KMS-11 (cell line): Measurements from ENCODE around the gene PRR29.

Experiments
- H2AFZ ChIP-seq: fragments of 200-600 bp; sonication (generic); 2 replicates; pipeline ENCODE4 v1.6.1; 2016; ENCODE audit warnings: antibody characterized with exemption, mixed run types, low read depth
- H3K27ac ChIP-seq: fragments of 200-600 bp; sonication (generic); 2 replicates; pipeline ENCODE4 v1.6.1; 2016; ENCODE audit warnings: mild to moderate bottlenecking, mixed run types
- H3K27me3 ChIP-seq: fragments of 200-600 bp; sonication (generic); 2 replicates; pipeline ENCODE4 v1.6.1; 2017; ENCODE audit warnings: mild to moderate bottlenecking, low read depth, mixed run types, moderate library complexity; ENCODE audit not compliant: insufficient read depth
- H3K36me3 ChIP-seq: fragments of 200-600 bp; sonication (generic); 2 replicates; pipeline ENCODE4 v1.6.1; 2017; ENCODE audit warnings: mild to moderate bottlenecking, mixed run types; ENCODE audit not compliant: insufficient read depth
- H3K4me1 ChIP-seq: fragments of 200-600 bp; sonication (generic); 2 replicates; pipeline ENCODE4 v1.6.1; 2016; ENCODE audit warnings: mild to moderate bottlenecking, low read depth, mixed run types; ENCODE audit not compliant: poor library complexity, severe bottlenecking
- H3K4me2 ChIP-seq: fragments of 200-600 bp; sonication (generic); 2 replicates; pipeline ENCODE4 v1.7.0; 2016; ENCODE audit warnings: mild to moderate bottlenecking, mixed run types
- H3K4me3 ChIP-seq: fragments of 200-600 bp; sonication (generic); IDR thresholded peaks from 2 replicates; pipeline ENCODE4 v1.6.1; 2017; ENCODE audit warnings: low read depth, low read length, mixed read lengths; ENCODE audit not compliant: insufficient read depth
- H3K79me2 ChIP-seq: fragments of 200-600 bp; sonication (generic); 2 replicates; pipeline ENCODE4 v1.6.1; 2016; ENCODE audit warnings: low read depth, mixed run types; ENCODE audit not compliant: insufficient read depth
- H3K9ac ChIP-seq: fragments of 200-600 bp; sonication (generic); 2 replicates; pipeline ENCODE4 v1.6.1; 2016; ENCODE audit warnings: mild to moderate bottlenecking, mixed run types
- H4K20me1 ChIP-seq: fragments of 200-600 bp; sonication (generic); 2 replicates; pipeline ENCODE4 v1.6.1; 2016; ENCODE audit warnings: mild to moderate bottlenecking, mixed run types; ENCODE audit not compliant: insufficient read depth
- TF ChIP-seq, protein P1 (sequence below): fragments of 200-600 bp; sonication (generic); conservative IDR thresholded peaks from 2 replicates; pipeline ENCODE4 v1.6.1; 2017; ENCODE audit warnings: low read depth, mild to moderate bottlenecking, antibody characterized with exemption, low read length, moderate library complexity, mixed read lengths

PRR29 gene

DNA sequence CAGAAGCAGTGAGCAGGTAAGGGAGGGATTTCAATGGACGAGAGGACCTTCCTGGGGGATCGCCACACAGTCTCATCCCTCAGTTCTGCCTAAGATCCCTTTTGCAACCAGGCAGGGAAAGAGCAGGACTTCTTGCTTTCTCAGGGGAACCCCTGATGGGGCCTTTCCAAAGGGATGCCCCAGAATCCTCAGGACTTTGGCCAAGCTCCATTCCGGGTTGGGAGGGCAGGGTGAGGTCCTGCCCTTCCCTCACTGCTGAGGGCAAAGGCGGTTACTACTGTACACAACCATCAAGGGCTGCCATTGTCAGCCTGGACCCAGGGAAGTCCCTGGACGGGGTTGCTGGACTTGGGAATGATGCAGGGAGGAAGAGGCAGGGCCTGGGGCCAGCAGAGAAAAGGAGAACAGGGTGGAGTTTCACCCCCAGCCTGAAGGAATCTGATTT is 9.7 kb downstream of the PRR29 start:
- TF ChIP-seq, protein P1, sequence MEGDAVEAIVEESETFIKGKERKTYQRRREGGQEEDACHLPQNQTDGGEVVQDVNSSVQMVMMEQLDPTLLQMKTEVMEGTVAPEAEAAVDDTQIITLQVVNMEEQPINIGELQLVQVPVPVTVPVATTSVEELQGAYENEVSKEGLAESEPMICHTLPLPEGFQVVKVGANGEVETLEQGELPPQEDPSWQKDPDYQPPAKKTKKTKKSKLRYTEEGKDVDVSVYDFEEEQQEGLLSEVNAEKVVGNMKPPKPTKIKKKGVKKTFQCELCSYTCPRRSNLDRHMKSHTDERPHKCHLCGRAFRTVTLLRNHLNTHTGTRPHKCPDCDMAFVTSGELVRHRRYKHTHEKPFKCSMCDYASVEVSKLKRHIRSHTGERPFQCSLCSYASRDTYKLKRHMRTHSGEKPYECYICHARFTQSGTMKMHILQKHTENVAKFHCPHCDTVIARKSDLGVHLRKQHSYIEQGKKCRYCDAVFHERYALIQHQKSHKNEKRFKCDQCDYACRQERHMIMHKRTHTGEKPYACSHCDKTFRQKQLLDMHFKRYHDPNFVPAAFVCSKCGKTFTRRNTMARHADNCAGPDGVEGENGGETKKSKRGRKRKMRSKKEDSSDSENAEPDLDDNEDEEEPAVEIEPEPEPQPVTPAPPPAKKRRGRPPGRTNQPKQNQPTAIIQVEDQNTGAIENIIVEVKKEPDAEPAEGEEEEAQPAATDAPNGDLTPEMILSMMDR, result no peak
- Histone ChIP-seq H2AFZ (no peak overlapping the region), H3K79me2 (no peaks in the 10 kb centered on the region), H3K27me3 (no peaks in the 10 kb centered on the region), H3K9ac (no peak overlapping the region), H3K27ac (no peak overlapping the region), H4K20me1 (no peaks in the 10 kb centered on the region), H3K36me3 (no peaks in the 10 kb centered on the region), H3K4me3 (no peak overlapping the region), H3K4me2 (no peak overlapping the region), H3K4me1 (peaks cover 7% of the 10 kb centered on the region)

DNA sequence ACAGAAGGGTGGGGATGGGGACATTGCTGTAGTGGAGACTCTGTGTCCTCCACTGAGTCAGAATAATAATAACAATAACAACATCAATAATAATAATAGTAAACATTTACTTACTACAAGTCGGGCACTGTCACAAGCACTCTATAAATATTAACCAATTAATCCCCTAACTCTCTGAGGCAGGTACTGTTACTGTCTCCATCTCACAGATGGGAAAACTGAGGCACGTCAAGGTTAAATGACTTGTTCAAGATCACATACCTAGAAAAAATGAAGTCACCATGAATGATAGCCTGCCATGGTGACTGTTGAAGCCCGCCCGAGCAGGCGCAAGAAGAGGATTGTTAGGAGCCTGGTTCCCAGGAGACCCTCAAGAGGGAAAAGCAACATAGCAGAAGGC is 10.2 kb downstream of the PRR29 start:
- Histone ChIP-seq H2AFZ (no peak overlapping the region), H3K79me2 (no peaks in the 10 kb centered on the region), H3K27me3 (no peaks in the 10 kb centered on the region), H3K4me1 (peaks cover 7% of the 10 kb centered on the region), H3K4me2 (no peak overlapping the region), H3K4me3 (no peak overlapping the region), H3K36me3 (no peaks in the 10 kb centered on the region), H4K20me1 (no peaks in the 10 kb centered on the region), H3K9ac (no peak overlapping the region), H3K27ac (no peak overlapping the region)
- TF ChIP-seq, protein P1, result no peak

DNA sequence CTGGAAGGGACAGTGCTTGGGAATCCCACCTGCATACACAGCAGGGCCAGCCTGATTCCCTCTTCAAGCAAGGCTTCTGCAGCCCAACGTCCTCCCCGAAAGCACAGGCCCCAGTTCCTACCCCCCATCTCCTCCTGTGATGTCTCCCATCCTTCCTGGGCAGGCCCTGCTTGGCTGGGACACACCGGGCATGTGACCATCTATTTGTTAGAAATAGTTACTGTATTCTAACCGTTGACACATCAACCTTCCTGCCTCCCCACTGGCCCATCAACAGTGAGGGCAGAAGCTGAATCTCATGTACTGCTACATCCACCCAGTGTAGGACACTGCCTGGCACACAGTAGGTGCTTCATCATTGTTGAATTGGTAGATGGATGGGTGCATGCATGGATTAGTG is 10.7 kb downstream of the PRR29 start:
- H3K36me3 ChIP-seq, result no peaks in the 10 kb centered on the region

DNA sequence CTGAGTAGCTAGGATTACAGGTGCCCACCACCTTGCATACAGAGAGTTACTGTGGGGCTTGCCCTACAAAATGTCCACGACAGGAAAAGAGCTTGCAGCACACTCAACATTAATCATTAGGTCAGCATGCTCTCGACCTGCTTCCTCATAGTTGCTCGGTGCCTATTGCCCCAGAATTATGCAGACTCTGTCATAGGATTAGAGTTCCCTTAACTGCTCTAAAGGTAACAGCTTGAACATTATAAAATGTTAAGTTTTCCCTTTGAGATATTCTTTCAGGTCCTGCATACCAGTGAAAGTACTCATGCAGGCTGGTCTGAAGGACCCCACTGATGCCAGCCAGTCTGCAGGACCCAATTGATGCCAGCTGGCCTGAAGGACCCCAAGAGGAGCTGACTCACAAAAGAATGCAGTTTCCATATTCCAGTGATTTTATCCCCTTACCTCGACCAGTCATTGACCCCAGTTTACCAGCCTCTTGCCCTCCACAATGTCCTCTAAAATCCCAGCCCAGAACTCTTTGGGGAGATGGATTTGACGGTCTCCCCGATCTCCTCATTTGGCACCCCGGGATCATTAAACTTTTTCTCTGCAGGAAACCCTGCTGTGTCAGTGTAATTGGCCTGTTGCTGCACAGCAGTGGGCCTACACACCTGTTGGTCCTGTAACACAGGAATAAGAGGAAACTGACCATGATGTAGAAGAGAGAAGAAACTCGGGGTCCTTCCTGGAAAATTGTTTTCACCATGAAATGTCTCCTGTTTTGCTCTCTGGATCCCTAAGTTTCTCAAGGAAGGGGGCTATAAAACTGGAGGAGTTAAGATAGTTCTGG is 11.6 kb downstream of the PRR29 start:
- Histone ChIP-seq H2AFZ (no peak overlapping the region), H3K36me3 (no peaks in the 10 kb centered on the region), H3K4me2 (no peak overlapping the region), H3K27ac (no peak overlapping the region), H3K4me1 (peaks cover 10% of the 10 kb centered on the region), H3K9ac (no peak overlapping the region), H3K27me3 (no peaks in the 10 kb centered on the region), H3K4me3 (no peak overlapping the region), H3K79me2 (no peaks in the 10 kb centered on the region), H4K20me1 (no peaks in the 10 kb centered on the region)
- TF ChIP-seq, protein P1, result no peak

More for the DNA sequence above, 10.7 kb downstream of the PRR29 start:
- Histone ChIP-seq H3K79me2 (no peaks in the 10 kb centered on the region), H3K4me2 (no peak overlapping the region), H3K9ac (no peak overlapping the region), H3K4me3 (no peak overlapping the region), H2AFZ (no peak overlapping the region), H3K4me1 (peaks cover 7% of the 10 kb centered on the region), H4K20me1 (no peaks in the 10 kb centered on the region), H3K27ac (no peak overlapping the region), H3K27me3 (no peaks in the 10 kb centered on the region)
- TF ChIP-seq, protein P1, result no peak
